Frontal cortex (tissue), 4 donors: ENCODE data around the gene CROCC2. TPM values are rescaled to one million over a fixed set of nuclear protein-coding genes. Genes with fewer than 3 reads are reported as not detected.

Experiments
- DNase-seq, 2 donors: peaks; one replicate each; pipeline ENCODE4 v3.0.0; 2012; ENCODE audit warnings: low spot score in 2 of 2
- FAIRE-seq: peaks from 2 replicates; lab custom pipeline; 2012; peaks lifted over from hg19 to GRCh38; lab: Jason Lieb, UNC
- total RNA-seq: library from RNA; depleted of rRNA; stranded (reverse); fragments of >200 nt; gene quantifications from one replicate; pipeline ENCODE4 v1.2.3, GENCODE V29; 2014
- donor health status: control.
- donor health status: control.
- donor health status: control.

The CROCC2 gene
- total RNA-seq, 1 donor from 2014 or later, result not detected

- FAIRE-seq, result no peak
These were observed 56.3 kb downstream of the CROCC2 start for GRCh38 chr2:240962300-240963064.

GRCh38 chr2:240963065-240963867 lies 57.1 kb downstream of the CROCC2 start:
- DNase-seq, result no peak
- FAIRE-seq, result no peak

More at GRCh38 chr2:240962300-240963064, 56.3 kb downstream of the CROCC2 start:
- DNase-seq, result no peak

- FAIRE-seq (no peak), DNase-seq (no peak)
These were observed 58.0 kb downstream of the CROCC2 start for GRCh38 chr2:240963868-240964703.

GRCh38 chr2:240964704-240965295 lies 58.7 kb downstream of the CROCC2 start:
- FAIRE-seq, result no peak
- no peak for DNase-seq

GRCh38 chr2:240965296-240965904 lies 59.3 kb downstream of the CROCC2 start:
- FAIRE-seq (no peak), DNase-seq (no peak)

GRCh38 chr2:240965905-240966456 lies 59.8 kb downstream of the CROCC2 start:
- DNase-seq, result no peak
- FAIRE-seq, result no peak

GRCh38 chr2:240966457-240966905 lies 60.3 kb downstream of the CROCC2 start:
- DNase-seq, result no peak
- FAIRE-seq, result no peak

GRCh38 chr2:240966906-240967680 lies 61.0 kb downstream of the CROCC2 start:
- FAIRE-seq, result no peak
- no peak for DNase-seq

GRCh38 chr2:240967681-240968621 lies 61.8 kb downstream of the CROCC2 start:
- no peak for FAIRE-seq

GRCh38 chr2:240968731-240969624 lies 62.8 kb downstream of the CROCC2 start:
- DNase-seq (no peak), FAIRE-seq (no peak)

More at GRCh38 chr2:240967681-240968621, 61.8 kb downstream of the CROCC2 start:
- no peak for DNase-seq

GRCh38 chr2:240970104-240970503 lies 64.0 kb downstream of the CROCC2 start:
- FAIRE-seq (no peak), DNase-seq (no peak)

- FAIRE-seq, result no peak
These were observed 64.7 kb downstream of the CROCC2 start for GRCh38 chr2:240970816-240971215.

GRCh38 chr2:240972201-240972600 lies 66.1 kb downstream of the CROCC2 start:
- FAIRE-seq (no peak), DNase-seq (no peak)

More at GRCh38 chr2:240970816-240971215, 64.7 kb downstream of the CROCC2 start:
- no peak for DNase-seq

GRCh38 chr2:240972636-240973521 lies 66.7 kb downstream of the CROCC2 start:
- peak in 1 of 2 donors; percentile 74 for DNase-seq
- no peak for FAIRE-seq
